ENCODE data around the gene SEMA3D.

Gene SEMA3D

DNA sequence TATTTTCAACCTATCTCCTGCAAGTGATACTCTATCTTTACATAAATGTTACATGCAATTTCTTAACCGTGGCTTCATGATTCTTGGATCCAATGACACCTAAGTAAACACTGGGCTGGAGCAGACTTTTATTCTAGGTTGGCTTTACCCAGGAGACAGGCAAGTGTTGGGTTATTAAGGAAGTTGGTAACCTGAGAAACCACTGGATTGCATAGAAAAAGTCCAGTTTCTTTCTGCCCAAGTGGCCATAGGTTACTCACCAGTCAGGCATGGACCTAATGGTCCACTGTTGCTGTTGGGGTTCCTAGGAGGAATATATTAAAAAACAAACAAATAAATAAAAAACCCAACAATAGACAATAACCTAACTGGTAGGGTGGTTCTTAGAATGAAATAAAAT lies 112.8 kb downstream of the SEMA3D start:
- no peak for DNase-seq

DNA sequence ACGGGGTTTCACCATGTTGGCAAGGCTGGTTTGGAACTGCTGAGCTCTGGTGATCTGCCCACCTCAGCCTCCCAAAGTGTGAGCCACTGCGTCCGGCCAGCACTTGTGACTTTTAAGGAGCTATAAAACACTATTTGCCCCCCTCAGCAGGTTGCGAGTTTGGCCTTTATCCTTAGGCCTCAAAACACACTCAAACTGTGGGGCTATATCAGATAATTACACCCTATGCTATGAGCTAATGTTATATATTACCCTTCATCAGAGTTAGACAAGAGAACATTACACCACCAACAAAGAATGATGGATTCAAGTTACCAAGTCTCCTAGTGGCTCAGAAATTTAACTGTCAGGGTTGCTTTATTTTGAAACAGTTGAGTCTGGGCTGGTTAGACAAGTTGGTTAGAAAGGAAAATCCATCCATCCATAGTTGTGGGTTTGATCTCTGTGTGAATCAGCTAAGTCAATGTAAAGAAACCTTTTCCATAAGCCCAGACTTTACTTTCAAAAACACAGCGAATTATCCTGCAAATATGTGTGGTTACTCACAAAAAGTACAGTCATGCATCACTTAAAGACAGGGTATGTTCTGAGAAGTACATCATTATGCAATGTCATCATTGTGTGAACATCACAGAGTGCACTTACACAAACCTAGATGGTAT lies 115.8 kb downstream of the SEMA3D start:
- no peak for DNase-seq

DNA sequence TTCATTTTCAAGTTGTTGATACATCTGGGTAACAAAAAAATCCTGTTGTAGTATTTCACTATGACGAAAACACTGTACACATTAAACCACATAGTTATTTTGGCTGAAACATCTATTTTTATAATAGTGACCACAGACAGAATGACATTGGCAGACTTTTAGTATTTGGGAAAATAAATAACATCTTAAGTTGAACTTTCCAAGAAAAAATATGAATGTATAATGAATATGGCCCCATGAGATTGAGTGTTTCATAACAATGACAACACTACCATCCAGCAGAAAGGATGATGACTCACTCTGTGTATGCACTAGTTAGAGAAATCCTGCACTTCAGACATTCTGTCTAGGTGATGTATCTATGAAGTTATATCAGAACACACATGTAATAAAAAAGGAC lies 118.1 kb downstream of the SEMA3D start:
- DNase-seq = no peak

- DNase-seq = no peak
Measured at GRCh38 chr7:85067371-85067770, 119.5 kb downstream of the SEMA3D start.

DNA sequence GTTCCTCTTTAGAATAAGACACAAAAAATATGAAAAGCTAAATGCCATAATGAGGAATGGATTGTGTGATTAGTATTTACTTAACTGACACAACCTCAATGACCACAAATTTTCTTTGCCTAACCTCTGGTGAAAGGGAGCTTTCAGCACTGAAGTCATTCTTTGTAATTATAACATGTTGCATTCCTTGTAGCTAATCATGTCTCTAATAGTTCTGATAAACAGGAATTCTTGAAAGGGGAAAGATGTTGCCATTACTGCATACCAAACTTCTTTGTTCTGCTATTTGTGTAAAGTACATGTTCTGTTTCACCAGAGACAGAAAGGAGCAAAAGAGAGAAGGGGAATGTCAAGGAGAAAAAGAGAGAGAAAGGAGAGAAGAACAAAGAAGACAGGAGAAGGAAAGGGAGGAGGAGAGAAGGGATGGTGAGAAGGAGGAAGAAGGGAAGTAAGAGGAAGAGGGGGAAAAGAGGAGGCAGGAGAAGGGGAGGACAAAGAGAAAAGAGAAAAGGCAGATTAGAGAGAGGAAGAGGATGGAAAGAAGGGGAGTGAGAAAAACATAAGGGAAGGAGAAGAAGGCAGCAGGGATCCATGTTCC lies 120.9 kb downstream of the SEMA3D start:
- DNase-seq = no peak

DNA sequence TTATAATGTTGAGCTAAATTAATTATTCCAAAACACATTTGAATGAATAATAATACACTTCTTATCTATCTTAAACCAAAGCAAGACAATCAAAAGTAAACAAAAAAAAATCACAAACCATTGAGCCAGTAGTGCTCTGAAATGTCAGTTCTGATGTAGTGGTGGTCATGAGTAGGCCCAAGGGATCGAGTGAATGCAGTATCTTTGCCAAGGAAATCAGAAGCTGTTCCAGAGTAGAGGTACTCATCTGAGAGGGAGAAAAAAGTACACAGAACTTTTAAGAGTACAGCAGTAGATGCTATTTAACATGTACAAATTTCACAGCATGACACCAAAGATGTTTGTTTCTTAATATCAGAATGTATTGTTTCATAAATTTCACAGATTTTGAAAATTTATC lies 121.5 kb downstream of the SEMA3D start:
- no peak for DNase-seq

GRCh38 chr7:85062651-85063050 lies 124.2 kb downstream of the SEMA3D start:
- DNase-seq = no peak

- DNase-seq = no peak
Measured at GRCh38 chr7:85061456-85061855, 125.4 kb downstream of the SEMA3D start.

GRCh38 chr7:85060696-85061095 lies 126.2 kb downstream of the SEMA3D start:
- DNase-seq = no peak

- no peak for DNase-seq
Measured at GRCh38 chr7:85055906-85056305, 130.9 kb downstream of the SEMA3D start.

DNA sequence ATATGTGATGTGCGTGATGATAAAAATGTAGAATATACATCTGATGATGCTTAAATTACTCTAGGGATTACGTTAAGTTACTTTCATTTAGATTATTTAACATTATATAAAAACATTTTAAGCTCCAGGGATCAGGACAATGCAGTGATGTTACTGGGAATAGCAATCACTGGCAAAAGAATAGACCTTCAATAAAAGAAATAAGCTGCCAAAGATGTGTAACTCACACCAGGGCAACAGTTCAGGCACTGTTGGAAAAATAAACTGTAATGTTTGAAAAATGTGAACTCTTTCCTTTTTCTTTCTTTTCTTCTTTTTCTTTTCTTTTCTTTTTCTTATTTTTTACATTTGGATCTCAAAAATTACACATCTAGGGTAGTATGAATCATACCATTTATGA lies 131.7 kb downstream of the SEMA3D start:
- no peak for DNase-seq

DNA sequence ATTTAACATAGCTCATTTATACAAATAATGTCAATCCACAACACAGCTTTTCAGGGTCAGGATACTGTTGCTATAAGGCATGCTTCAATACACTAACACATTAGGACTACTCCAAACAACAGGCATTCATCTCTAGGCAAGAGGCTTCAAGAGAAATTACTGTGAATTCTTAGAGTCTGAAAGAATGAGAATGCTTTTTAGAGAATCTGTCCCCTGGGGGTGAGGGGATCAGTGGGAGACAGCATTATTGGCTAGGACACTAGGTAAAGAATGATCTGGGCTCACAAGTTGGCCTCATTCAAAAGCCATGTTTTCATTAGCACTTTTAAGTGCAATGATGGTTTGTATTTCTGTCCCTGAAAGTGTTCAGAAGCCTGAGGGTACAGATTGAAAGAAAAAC lies 132.6 kb downstream of the SEMA3D start:
- DNase-seq = no peak

GRCh38 chr7:85052894-85053293 lies 134.0 kb downstream of the SEMA3D start:
- DNase-seq = no peak

DNA sequence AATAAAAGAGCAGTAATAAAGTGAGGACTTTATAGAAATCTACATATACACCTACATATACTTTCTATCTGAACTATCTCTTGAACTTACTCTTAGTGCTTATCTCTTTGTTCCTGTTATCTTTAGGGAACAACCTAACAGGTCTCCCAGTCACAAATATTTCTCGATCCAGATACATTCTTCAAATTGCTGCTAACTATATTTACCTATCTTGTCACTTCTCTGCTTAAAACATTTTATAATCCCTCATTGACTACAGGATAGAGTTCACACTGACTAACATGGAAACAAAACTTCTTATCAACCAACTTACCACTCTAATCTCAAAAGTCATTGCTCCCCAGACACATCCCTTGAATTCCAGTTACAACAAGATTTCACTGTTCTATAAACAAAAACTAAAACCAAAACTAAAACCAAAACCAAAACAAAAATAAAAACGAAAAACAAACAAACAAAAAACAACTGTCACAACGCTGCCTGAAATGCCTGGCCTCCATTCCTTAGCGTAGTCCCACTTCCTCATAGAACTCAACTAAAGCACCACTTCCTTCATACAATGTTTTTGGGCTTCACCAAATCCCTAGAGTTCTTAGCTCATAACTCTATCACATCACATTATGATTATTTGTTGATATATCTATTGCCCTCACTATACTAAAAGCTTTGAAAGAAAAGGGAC lies 134.7 kb downstream of the SEMA3D start:
- DNase-seq = no peak

DNA sequence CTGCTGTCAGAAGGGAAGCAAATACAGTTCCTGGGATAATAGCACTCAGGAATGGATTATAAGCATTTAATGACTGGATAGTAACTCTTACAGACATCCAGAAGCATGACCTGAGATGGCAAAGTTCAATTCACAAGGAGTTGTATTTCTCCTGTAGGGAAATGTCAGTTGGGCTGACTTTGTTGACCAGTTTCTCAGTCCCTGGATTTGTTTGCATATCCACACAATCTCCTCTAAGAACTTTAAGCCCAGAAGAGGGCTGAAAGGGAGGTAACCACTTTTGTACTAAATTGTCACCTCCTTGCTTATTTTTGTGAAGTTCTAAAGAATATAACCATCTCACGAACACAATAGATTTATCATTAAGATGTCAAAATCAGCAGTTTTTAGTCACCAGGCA lies 140.3 kb downstream of the SEMA3D start:
- no peak for DNase-seq

- peak; percentile 62 for DNase-seq
Measured at GRCh38 chr7:85041605-85042216, 145.1 kb downstream of the SEMA3D start.

DNA sequence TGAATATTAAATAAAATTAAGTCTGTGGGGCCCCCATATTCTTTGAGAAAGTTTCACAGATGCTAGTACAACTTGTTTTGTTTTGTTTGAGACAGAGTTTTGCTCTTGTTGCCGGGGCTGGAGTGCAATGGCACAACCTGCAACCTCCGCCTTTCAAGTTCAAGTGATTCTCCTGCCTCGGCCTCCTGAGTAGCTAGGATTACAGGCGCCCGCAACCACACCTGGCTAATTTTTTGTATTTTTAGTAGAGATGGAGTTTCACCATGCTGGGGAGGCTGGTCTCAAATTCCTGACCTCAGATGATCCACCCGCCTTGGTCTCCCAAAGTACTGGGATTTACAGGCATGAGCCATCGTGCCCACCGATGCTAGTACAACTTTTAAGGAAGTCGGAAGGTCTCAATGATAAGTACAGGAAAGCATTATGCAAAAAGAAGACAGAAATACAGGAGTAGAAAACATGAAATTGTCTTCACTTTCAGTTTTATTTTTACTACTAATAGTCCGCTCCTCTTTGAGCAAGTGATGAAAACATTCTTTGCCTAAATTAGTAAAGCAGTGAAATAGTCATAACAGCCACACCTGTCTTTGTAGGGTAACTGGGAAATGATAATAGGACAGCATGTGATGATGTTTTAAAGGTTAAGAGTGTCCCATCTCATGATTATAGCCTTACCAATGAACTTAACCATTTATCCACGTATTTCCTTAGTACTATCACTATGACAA lies 147.5 kb downstream of the SEMA3D start:
- DNase-seq = no peak

GRCh38 chr7:85038466-85038865 lies 148.4 kb downstream of the SEMA3D start:
- no peak for DNase-seq

GRCh38 chr7:85033263-85033662 lies 153.6 kb downstream of the SEMA3D start:
- DNase-seq = no peak

GRCh38 chr7:85031475-85031874 lies 155.4 kb downstream of the SEMA3D start:
- DNase-seq = no peak

DNA sequence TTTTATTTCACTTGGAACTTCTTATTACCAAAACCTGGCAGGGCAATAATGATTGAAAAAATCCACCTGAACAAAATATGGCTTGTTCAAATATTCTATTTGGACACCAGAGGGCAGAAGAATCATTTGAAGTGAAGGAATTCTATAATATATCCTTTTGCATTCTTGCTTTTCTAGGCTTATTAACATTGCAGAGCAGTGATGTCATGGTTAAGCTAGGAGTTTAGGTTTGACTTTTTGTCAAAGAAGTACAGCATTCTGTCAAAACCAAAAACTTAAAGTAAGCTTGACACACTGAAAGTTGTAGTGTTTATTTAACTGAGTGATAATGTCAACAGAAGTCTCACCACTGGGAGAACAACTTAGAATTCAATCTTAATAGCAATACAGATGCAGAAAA lies 156.0 kb downstream of the SEMA3D start:
- DNase-seq = peak; percentile 29

DNA sequence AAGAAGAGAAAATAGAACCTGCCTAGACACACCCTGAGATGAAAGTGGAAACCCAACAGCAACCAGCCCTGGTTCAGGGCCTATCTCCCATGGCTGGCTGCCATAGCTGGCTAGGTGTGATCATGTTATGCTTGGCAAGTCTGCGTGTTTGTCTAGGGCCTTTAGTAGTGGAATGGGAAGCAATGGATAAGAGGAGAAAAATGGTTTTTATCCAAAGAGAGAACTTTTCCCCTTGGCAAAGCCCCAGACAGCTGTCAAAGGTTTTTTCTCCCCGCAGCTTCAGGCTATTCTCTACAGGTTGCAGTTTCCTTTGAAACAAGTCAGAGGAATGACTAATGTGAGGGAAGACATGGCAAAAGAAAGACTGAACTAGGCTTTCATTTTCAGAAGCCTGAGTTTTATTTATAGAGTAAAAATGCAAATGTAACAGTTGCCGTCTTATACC lies 161.5 kb downstream of the SEMA3D start:
- no peak for DNase-seq

DNA sequence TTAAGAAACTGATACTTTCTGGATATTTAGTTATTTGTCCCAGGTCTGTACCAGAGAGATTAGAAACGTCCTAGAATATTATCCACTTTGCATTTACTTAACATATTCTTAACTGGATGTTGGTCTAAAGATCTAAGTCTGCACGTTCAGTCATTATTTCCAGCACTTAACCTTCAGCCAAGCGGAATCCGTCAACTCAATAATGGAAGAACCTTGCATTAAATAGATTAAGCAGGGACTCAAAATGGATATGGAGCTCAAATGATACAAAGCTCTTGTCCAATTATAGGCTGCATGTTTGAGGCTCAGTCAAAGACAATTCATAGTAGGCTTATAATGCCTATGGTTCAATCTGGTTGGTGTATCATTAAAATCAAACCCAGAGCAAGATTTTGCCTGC lies 162.9 kb downstream of the SEMA3D start:
- no peak for DNase-seq

Data from NCI-H1694 (cell line).